GM18868 (cell line): ENCODE results near the gene GKN1.

Experiments used
- ATAC-seq: cut with Tn5 transposase; IDR thresholded peaks from one replicate; pipeline ENCODE4 v1.9.1; 2021; ENCODE audit warnings: mild to moderate bottlenecking, moderate library complexity; ENCODE audit not compliant: unreplicated experiment

GKN1 gene

DNA sequence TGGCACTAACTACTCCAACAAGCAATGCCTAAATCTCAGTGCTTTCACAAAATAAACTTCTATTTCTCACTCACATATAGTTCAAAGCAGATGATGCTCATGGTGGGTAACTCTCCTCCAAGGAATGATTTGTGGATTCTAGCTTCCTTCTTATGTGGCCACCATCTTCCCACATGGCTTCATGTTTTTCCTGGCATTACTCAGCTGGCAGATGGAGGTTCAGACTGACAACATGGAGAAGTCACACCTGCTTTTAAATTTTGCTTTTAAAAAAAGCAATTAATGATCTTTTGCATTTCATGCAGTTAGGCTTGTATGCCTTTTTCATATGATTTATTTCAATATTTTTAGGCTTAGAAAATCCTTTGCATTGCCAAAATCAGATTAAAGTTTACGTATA, 15.4 kb upstream of the GKN1 start:
- no peak for ATAC-seq

DNA sequence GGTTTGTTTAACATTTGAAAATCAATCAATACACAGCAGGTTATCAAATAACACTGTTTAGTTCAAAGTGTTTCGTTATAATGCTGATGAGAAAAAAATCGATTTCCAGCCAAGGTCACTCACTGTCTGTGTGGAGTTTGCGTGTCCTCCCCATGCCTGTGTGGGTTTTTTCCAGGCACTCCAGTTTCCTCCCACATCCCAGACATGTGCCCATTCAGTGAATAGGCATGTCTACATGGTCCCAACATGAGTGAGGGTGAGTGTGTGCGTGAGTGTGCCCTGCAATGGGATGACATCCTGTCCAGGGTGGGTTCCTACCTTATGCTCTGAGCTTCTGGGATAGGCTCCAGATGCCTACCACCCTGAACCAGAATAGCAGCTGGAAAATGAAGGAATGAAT, 13.1 kb upstream of the GKN1 start:
- ATAC-seq, result no peak

DNA sequence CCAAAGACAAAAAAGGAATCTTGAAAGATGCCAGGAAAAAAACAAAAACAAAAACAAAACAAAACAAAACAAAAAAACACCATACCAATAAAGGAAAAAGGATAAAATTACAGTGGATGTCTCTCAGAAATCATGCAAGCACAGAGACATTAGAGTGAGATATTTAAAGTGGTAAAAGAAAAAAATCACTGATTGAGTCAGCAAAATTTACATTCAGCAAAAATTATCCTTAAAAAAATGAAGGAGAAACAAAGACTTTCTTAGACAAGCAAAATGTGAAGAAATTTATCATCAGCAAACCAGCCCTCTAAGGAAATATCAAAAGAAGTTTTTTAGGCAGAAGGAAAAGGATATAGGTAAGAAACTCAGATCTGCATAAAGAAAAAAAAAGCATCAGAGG, 10.2 kb upstream of the GKN1 start:
- ATAC-seq, result no peak

DNA sequence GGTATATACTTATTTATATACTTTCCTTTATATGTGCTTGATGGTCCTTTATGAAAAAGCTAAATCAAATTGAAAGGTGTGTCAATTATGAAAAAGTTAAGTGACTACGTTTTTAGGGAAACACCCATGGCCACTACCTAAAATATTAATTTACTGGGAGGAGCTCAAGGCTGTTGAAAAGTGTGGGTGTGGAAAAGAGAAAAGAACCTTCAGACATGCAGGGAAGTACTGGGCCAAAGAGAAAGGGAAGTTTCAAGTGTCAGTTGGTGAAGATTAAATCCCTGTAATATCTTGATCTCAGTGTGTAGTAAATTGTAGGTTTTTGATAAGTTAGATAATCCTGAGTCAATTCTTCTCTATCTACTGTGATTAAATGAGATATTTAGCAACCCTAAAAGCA, 6.2 kb upstream of the GKN1 start:
- no peak for ATAC-seq

- ATAC-seq, result no peak
Observed at GRCh38 chr2:68969736-68970490, 4.5 kb upstream of the GKN1 start.

GRCh38 chr2:68970566-68971265, 3.7 kb upstream of the GKN1 start:
- no peak for ATAC-seq

DNA sequence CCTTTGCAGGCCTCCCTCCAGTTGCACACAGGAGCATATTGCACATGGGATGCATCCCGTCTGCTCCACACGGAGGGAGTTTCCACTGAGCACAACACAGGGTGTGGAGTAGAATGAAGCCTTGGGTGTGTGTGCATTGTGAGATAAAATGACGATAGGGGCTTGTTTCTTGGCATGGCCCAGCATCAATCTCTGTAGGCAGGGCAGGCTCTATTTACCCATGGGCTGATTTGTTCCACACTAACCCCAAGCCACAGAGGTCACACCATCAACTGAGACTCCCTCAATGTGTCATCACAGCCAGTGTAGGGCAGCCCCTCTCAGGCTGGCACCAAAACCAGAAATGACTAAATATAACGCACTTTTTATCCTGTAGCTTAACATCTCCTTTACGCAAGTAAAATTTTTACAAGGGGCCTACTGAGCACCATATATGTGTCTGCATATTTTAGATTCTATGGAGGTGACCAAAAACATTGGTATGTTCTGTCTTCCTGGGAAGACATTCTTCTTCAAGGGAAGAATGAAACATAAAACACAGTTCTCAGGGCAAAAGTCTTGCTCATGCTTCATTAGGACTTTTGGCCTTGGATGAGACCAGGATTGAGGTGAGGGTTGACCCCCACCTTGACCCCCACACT, 2.7 kb upstream of the GKN1 start:
- ATAC-seq, result no peak

DNA sequence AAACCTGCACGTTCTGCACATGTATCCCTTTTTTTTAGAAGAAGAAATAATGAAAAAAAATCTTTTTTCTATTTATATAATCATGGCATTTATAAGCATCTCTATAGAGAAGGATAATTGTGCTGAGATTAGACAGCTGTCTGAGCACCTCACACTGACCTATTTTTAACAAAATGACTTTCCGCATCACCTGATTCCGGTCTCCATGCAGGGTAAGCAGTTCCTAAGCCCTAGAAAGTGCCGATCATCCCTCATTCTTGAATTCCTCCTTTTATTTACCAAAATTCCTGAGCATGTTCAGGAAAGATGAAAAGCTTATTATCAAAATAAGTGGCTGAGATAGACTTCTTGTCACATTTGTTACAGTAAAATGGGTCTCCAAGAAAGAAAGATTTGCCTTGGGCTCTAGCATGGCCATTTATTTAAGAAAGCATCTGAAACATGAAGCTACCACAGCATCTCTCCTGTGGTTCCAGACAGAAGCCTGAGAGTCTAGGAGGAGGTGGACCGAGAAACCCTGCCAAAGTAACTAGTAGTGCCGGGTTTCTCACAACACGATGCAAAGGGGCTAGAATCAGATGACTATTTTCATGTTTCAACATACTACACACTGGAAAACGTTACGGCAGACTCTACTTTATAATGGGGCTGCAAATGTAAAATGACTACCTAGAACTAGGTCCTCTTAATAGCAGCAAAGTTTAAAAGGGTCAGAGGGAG, 670 bp downstream of the GKN1 start:
- no peak for ATAC-seq

DNA sequence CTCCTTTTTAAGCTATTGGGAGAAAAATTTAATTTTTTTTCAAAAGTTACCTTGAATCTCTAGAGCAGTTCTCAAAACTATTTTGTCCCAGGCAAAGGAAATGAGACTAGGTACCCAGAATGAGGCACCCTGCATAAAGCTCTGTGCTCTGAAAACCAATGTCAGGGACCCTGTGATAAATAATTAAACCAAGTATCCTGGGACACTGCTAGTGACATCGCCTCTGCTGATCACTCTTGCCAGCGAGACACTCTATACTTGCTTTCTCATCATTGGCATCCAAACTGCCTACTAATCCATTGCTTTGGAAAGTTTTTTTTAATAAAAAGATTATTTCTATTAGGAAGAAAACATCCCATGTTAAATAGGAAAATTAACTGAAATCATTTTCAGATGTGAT, 1.4 kb downstream of the GKN1 start:
- no peak for ATAC-seq

DNA sequence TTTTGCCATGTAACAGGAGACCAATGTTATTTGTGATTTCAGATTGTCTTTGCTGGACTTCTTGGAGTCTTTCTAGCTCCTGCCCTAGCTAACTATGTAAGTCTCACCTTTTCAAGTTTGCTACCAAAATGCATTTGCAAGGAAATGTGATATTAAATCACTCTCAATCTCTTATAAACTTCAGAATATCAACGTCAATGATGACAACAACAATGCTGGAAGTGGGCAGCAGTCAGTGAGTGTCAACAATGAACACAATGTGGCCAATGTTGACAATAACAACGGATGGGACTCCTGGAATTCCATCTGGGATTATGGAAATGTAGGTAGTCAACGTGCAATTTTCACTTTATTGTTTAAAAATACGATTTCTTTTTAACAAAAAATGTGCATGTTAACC, 3.0 kb downstream of the GKN1 start:
- ATAC-seq, result no peak

DNA sequence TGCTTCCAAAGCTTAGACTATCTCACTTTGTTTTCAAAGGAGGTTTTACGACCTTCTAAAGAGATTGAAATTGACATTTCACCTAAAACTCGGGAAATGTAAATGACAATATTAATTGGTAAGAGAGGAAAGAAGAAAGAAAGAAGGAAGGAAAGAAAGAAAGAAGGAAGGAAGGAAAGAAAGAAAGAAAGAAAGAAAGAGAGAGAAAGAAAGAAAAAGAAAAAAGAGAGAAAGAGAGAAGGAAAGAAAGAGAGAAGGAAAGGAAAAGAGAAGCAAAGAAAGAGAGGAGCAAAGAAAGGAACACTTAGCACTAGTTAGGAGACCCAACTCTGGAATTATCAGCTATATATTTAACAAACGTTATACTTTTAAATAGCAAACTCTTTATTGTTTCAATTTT, 3.7 kb downstream of the GKN1 start:
- ATAC-seq, result no peak

DNA sequence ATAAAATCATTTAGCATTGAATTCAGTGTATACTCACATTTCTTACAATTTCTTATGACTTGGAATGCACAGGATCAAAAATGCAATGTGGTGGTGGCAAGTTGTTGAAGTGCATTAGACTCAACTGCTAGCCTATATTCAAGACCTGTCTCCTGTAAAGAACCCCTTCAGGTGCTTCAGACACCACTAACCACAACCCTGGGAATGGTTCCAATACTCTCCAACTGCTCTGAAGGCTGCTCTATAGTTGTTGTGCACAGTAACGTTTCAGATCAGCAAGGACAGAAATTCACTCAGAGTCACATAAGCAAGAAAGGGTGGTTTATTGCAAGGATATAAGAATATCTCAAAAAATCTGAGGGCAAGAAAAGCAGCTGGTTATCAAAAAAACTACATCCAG, 6.5 kb downstream of the GKN1 start:
- no peak for ATAC-seq

DNA sequence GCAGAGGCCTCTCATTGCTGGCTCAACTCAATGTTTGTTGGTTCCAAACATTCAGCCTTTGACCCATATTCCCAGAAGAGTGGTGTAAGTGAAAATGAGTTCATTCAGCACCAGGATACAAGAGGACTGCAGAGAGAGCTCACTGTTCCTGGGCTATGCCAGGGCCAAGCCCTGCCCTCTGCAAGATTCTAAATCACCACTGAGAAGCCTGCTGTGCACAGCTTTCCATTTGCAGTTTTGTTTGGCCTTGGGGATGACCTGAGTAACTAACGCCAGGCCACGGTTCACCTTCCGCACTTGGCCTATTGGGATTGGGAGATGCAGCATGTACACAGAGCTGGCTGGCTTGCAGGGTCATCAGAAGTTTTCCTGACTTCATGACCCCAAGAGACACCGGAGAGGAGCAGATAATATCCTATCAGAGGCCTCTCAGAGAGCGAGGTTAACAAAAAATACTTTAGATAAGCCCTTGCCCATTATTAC, 12.6 kb downstream of the GKN1 start:
- no peak for ATAC-seq

- ATAC-seq, result no peak
Observed at GRCh38 chr2:68989035-68989434, 14.6 kb downstream of the GKN1 start.

GRCh38 chr2:68992341-68992740, 17.9 kb downstream of the GKN1 start:
- no peak for ATAC-seq

DNA sequence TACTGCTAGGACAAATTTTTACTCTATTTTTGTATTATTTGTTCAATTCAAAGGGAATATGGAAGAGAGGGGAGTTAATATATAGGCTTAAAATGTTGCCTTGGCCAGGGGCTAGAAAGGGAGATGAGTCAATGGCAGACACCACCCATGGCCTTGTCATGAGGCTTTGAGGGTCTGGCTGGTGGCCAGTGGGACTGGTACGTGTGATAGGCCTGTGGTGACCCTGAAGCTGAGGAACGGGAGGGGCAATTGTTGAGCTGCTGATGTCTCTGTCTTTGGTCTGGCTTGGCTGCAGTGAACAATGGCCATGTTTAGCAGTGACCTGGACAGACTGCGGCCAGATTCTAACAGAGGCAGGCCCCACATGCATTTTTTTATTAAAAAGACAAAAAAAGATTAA, 18.5 kb downstream of the GKN1 start:
- ATAC-seq, result no peak

- ATAC-seq, result no peak
Observed at GRCh38 chr2:68993660-68994059, 19.2 kb downstream of the GKN1 start.

GRCh38 chr2:68994864-68995263, 20.4 kb downstream of the GKN1 start:
- ATAC-seq, result no peak

- ATAC-seq, result no peak
Observed at GRCh38 chr2:68995916-68996315, 21.5 kb downstream of the GKN1 start.

DNA sequence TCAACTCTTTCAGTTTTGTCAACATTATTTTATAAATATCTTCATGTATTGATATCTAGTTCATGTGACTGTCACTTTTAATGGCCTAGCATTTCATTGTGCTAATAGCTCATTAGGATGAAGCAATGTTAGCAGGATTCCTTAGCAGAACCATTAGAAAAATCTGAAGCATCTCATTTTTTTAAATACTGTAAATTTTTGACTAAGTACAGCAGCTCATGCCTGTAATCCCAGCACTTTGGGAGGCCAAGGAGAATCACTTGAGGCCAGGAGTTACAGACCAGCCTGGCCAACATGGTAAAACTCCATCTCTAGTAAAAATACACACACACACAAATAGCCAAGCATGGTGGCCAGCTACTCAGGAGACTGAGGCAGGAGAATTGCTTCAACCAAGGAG, 23.0 kb downstream of the GKN1 start:
- no peak for ATAC-seq

GRCh38 chr2:69001879-69002278, 27.4 kb downstream of the GKN1 start:
- no peak for ATAC-seq
